H1 (cell line): ENCODE data around the gene ITGA3. TPM values are rescaled to one million over a fixed set of nuclear protein-coding genes. Genes with fewer than 3 reads are reported as not detected.
A peak's percentile ranks its signal among the peaks of the same experiment; 100 is the strongest.

Experiments
- CTCF ChIA-PET: fragments of 300-600 bp; sonication (Branson Sonifier 250); formaldehyde crosslinking; loops from one replicate; lab custom pipeline; 2021; ENCODE audit not compliant: partially characterized antibody; lab: Charles Lee
- POLR2A ChIA-PET: fragments of 300-600 bp; sonication (Branson Sonifier 250); formaldehyde crosslinking; loops from one replicate; lab custom pipeline; 2021; ENCODE audit warnings: inconsistent platforms; ENCODE audit not compliant: partially characterized antibody; lab: Charles Lee
- DNase-seq, 2 experiments: peaks; one replicate each; pipeline versions ENCODE4 v3.0.0 to v3.0.0-alpha.2; 2010 to 2022; ENCODE audit warnings: low spot score in 2 of 2, low read depth in 1 of 2, mixed read lengths in 1 of 2
- FAIRE-seq: peaks from 2 replicates; lab custom pipeline; 2011; peaks lifted over from hg19 to GRCh38; lab: Jason Lieb, UNC
- H2AFZ ChIP-seq: 2 replicates; pipeline ENCODE4 v1.8.1; 2012; ENCODE audit warnings: low read length, inconsistent platforms
- H2AK5ac ChIP-seq: 2 replicates; pipeline ENCODE4 v1.6.1; 2013; ENCODE audit warnings: low read depth, low read length
- H2BK120ac ChIP-seq: replicated peaks from 2 replicates; pipeline ENCODE3; 2013; ENCODE audit warnings: low read depth, low read length, inconsistent platforms
- H2BK12ac ChIP-seq: 2 replicates; pipeline ENCODE4 v1.6.1; 2013; ENCODE audit warnings: low read depth, low read length
- H2BK15ac ChIP-seq: 2 replicates; pipeline ENCODE4 v1.6.1; 2013; ENCODE audit warnings: low read length
- H2BK20ac ChIP-seq: 2 replicates; pipeline ENCODE4 v1.6.1; 2013; ENCODE audit warnings: low read length
- H2BK5ac ChIP-seq: 2 replicates; pipeline ENCODE4 v1.6.1; 2013; ENCODE audit warnings: low read depth, low read length
- H3K14ac ChIP-seq: 2 replicates; pipeline ENCODE4 v1.6.1; 2013; ENCODE audit warnings: inconsistent platforms; ENCODE audit not compliant: insufficient read length
- H3K18ac ChIP-seq: 2 replicates; pipeline ENCODE4 v1.6.1; 2013; ENCODE audit warnings: low read length; ENCODE audit errors: extremely low read depth
- H3K23ac ChIP-seq: 2 replicates; pipeline ENCODE4 v1.6.1; 2013; ENCODE audit warnings: inconsistent platforms; ENCODE audit not compliant: insufficient read length
- H3K23me2 ChIP-seq: 2 replicates; pipeline ENCODE4 v1.6.1; 2013; ENCODE audit warnings: low read depth, low read length
- H3K27ac ChIP-seq: 2 replicates; pipeline ENCODE4 v1.6.1; 2011; ENCODE audit warnings: low read depth, low read length, inconsistent platforms
- H3K27me3 ChIP-seq, 4 experiments: replicated peaks in 1 of 4; 1 replicate in 1 of 4; 2 replicates in 3 of 4; pipeline versions ENCODE4 v1.6.1 to v1.8.1; 2011 to 2013; ENCODE audit warnings: low read length in 3 of 4, mild to moderate bottlenecking in 3 of 4, inconsistent platforms in 2 of 4, mixed read lengths in 2 of 4, moderate library complexity in 1 of 4; ENCODE audit not compliant: control insufficient read depth in 3 of 4, insufficient read depth in 3 of 4; ENCODE audit errors: extremely low read depth in 1 of 4
- H3K36me3 ChIP-seq, 4 experiments: 2 replicates each; pipeline versions ENCODE4 v1.6.1 to v1.8.1; 2011 to 2013; ENCODE audit warnings: mild to moderate bottlenecking in 4 of 4, low read length in 3 of 4, moderate library complexity in 2 of 4, control low read depth in 1 of 4, inconsistent platforms in 1 of 4; ENCODE audit not compliant: insufficient read depth in 4 of 4, control insufficient read depth in 2 of 4
- H3K4ac ChIP-seq: replicated peaks from 2 replicates; pipeline ENCODE3; 2013; ENCODE audit warnings: low read length, low read depth, mixed read lengths, inconsistent platforms; ENCODE audit not compliant: insufficient read length
- H3K4me1 ChIP-seq, 4 experiments: replicated peaks in 1 of 4; 1 replicate in 1 of 4; 2 replicates in 3 of 4; pipeline versions ENCODE4 v1.6.1 to v1.8.1; 2011 to 2013; ENCODE audit warnings: low read length in 3 of 4, inconsistent platforms in 2 of 4, mixed read lengths in 1 of 4; ENCODE audit not compliant: insufficient read depth in 4 of 4, control insufficient read depth in 3 of 4
- H3K4me2 ChIP-seq, 2 experiments: 2 replicates each; pipeline versions ENCODE4 v1.6.1 to v1.8.1; 2011 to 2013; ENCODE audit warnings: low read depth in 2 of 2, low read length in 2 of 2, control low read depth in 1 of 2, inconsistent platforms in 1 of 2, mild to moderate bottlenecking in 1 of 2; ENCODE audit not compliant: insufficient read depth in 1 of 2
- H3K4me3 ChIP-seq, 4 experiments: fragments of 200-600, 300-600 bp in 1 of 4; sonication (generic), shearing (Covaris generic), sonication (Bioruptor Twin) in 1 of 4; 2 replicates each; pipeline versions ENCODE4 v1.5.1 to v1.8.1; 2011 to 2016; ENCODE audit warnings: low read length in 4 of 4, low read depth in 3 of 4, control low read depth in 2 of 4, inconsistent platforms in 2 of 4, mild to moderate bottlenecking in 2 of 4, mixed read lengths in 1 of 4, moderate library complexity in 1 of 4; ENCODE audit not compliant: insufficient read depth in 2 of 4; ENCODE audit errors: extremely low read depth in 1 of 4
- H3K56ac ChIP-seq: replicated peaks from 2 replicates; pipeline ENCODE3; 2013; ENCODE audit warnings: low read depth, mild to moderate bottlenecking, mixed read lengths, low read length, inconsistent platforms; ENCODE audit not compliant: insufficient read length
- H3K79me1 ChIP-seq: 2 replicates; pipeline ENCODE4 v1.6.1; 2013; ENCODE audit warnings: low read depth, low read length, control low read depth
- H3K79me2 ChIP-seq, 2 experiments: 2 replicates each; pipeline versions ENCODE4 v1.6.1 to v1.8.1; 2012 to 2013; ENCODE audit warnings: low read length in 2 of 2, mild to moderate bottlenecking in 2 of 2, inconsistent platforms in 1 of 2; ENCODE audit not compliant: insufficient read depth in 2 of 2, control insufficient read depth in 1 of 2
- H3K9ac ChIP-seq, 4 experiments: replicated peaks in 1 of 4; 1 replicate in 1 of 4; 2 replicates in 3 of 4; pipeline versions ENCODE4 v1.6.1 to v1.8.1; 2011 to 2013; ENCODE audit warnings: low read depth in 3 of 4, low read length in 3 of 4, control low read depth in 2 of 4, mild to moderate bottlenecking in 2 of 4, moderate library complexity in 2 of 4, inconsistent platforms in 1 of 4; ENCODE audit errors: extremely low read depth in 1 of 4
- H3K9me3 ChIP-seq, 2 experiments: 2 replicates each; pipeline versions ENCODE4 v1.6.1 to v1.8.1; 2012 to 2013; ENCODE audit warnings: mild to moderate bottlenecking in 2 of 2, moderate library complexity in 2 of 2, control low read depth in 1 of 2, inconsistent platforms in 1 of 2, low read depth in 1 of 2, low read length in 1 of 2, mixed read lengths in 1 of 2; ENCODE audit not compliant: insufficient read depth in 2 of 2
- H4K20me1 ChIP-seq, 2 experiments: replicated peaks in 1 of 2; 2 replicates each; pipeline versions ENCODE3 to v1.8.1; 2011 to 2013; ENCODE audit warnings: inconsistent platforms in 2 of 2, low read length in 2 of 2, mild to moderate bottlenecking in 1 of 2; ENCODE audit not compliant: insufficient read depth in 2 of 2, control insufficient read depth in 1 of 2
- H4K5ac ChIP-seq: 2 replicates; pipeline ENCODE4 v1.6.1; 2013; ENCODE audit warnings: low read length, low read depth, mixed read lengths, inconsistent platforms; ENCODE audit not compliant: insufficient read length
- H4K8ac ChIP-seq: 2 replicates; pipeline ENCODE4 v1.8.0; 2013; ENCODE audit warnings: mild to moderate bottlenecking, moderate library complexity, low read length, inconsistent platforms; ENCODE audit not compliant: insufficient read depth; ENCODE audit errors: extremely low read depth
- H4K91ac ChIP-seq: replicated peaks from 2 replicates; pipeline ENCODE3; 2013; ENCODE audit warnings: low read length, mixed read lengths, inconsistent platforms; ENCODE audit not compliant: insufficient read length
- BCL11A ChIP-seq, 2 experiments: IDR thresholded peaks; one replicate each; pipeline ENCODE4 v1.6.1; 2011; ENCODE audit warnings: low read depth in 2 of 2, low read length in 2 of 2, mild to moderate bottlenecking in 2 of 2
- EGR1 ChIP-seq: IDR thresholded peaks from 2 replicates; pipeline ENCODE4 v1.6.1; 2011; ENCODE audit warnings: low read depth, low read length, borderline replicate concordance
- GTF2F1 ChIP-seq: IDR thresholded peaks from 2 replicates; pipeline ENCODE4 v1.6.1; 2012; ENCODE audit warnings: low read depth, low read length, improper control_type of control experiment, borderline replicate concordance
- POLR2A ChIP-seq, 2 experiments: IDR thresholded peaks; 1 replicate in 1 of 2; 2 replicates in 1 of 2; pipeline ENCODE4 v1.6.1; 2011; ENCODE audit warnings: low read depth in 2 of 2, low read length in 2 of 2, mild to moderate bottlenecking in 2 of 2; ENCODE audit errors: control extremely low read depth in 1 of 2
- POU5F1 ChIP-seq: IDR thresholded peaks from 2 replicates; pipeline ENCODE4 v1.6.1; 2011; ENCODE audit warnings: low read depth, mild to moderate bottlenecking, low read length, moderate library complexity
- WGBS, 2 experiments: shearing (Covaris generic) in 1 of 2; methylation state at CpG; one replicate each; pipeline versions ENCODE4 v1.1.6 to v1.1.7; 2013 to 2015; ENCODE audit warnings: low lambda C conversion rate in 2 of 2, mixed read lengths in 2 of 2, inconsistent platforms in 1 of 2, low coverage in 1 of 2, missing lambda C conversion rate in 1 of 2; ENCODE audit not compliant: insufficient replicate concordance in 2 of 2, insufficient coverage in 1 of 2, insufficient read length in 1 of 2; ENCODE audit errors: extremely low coverage in 1 of 2, missing lambda C conversion rate in 1 of 2; 5-methylcytosine and 5-hydroxymethylcytosine counted together
- polyA plus RNA-seq, 7 experiments: library from polyadenylated mRNA; depleted of rRNA in 3 of 7; stranded (reverse) in 5 of 7; unstranded in 2 of 7; fragments of >200 nt in 5 of 7; fragments of 200-250 nt in 2 of 7; gene quantifications; 1 replicate in 5 of 7; 2 replicates in 1 of 7; 4 replicates in 1 of 7; pipeline versions ENCODE4 v1.2.1 to v1.2.3, GENCODE V29; 2011 to 2013; ENCODE audit warnings: missing spikeins in 2 of 7, mixed read lengths in 2 of 7
- total RNA-seq: library from RNA; stranded (reverse); fragmentation: NEBNext Ultra II Directional; extraction: Animal tissue kit (Norgen Biotek cat#: 25700); gene quantifications from 2 replicates; pipeline ENCODE4 v1.2.1, GENCODE V29; 2021
- TF ChIP-seq, protein P1 (sequence below), 3 experiments: IDR thresholded peaks; 1 replicate in 2 of 3; 2 replicates in 1 of 3; pipeline versions ENCODE4 v1.5.1 to v1.6.1; 2011; ENCODE audit warnings: low read length in 3 of 3, mild to moderate bottlenecking in 3 of 3, inconsistent platforms in 2 of 3, low read depth in 1 of 3, moderate library complexity in 1 of 3; ENCODE audit not compliant: insufficient read depth in 1 of 3; ENCODE audit errors: control extremely low read depth in 1 of 3

ITGA3 gene
- total and polyA plus RNA-seq, 2 of the 8 experiments (the other 6 are each of a cell fraction or from before 2014, with no cell fraction given), result 24.0 to 24.2 TPM

GRCh38 chr17:50067996-50068395 is 12.1 kb downstream of the ITGA3 start:
- H2AFZ ChIP-seq, result no peak overlapping the region
- no peak overlapping the region for H2AK5ac ChIP-seq
- no peak overlapping the region for H4K5ac ChIP-seq
- no peak overlapping the region for H3K4me3 ChIP-seq
- peaks cover 0 to 3% of the 10 kb centered on the region in 2 experiments; a peak in 1 of 4 replicates for H3K9me3 ChIP-seq
- H2BK20ac ChIP-seq, result no peak overlapping the region
- no peak overlapping the region for H3K18ac ChIP-seq
- FAIRE-seq (no peak), DNase-seq (no peak)
- no peak overlapping the region for H3K27ac ChIP-seq
- WGBS, 2 experiments, result 83% methylated on average over 12 of the region's 13 CpGs; no CpG with 5 or more reads in 1 of the 2 experiments
- TF ChIP-seq BCL11A (IDR thresholded peaks at IDR 0.05; ENCODE audit: low read depth in 2 of 2, low read length in 2 of 2) (no peak), GTF2F1 (no peak), POLR2A (IDR thresholded peaks at IDR 0.05; ENCODE audit: control extremely low read depth in 1 of 2, low read depth in 2 of 2, low read length in 2 of 2) (no peak), POU5F1 (no peak), EGR1 (no peak)
- TF ChIP-seq, protein P1, sequence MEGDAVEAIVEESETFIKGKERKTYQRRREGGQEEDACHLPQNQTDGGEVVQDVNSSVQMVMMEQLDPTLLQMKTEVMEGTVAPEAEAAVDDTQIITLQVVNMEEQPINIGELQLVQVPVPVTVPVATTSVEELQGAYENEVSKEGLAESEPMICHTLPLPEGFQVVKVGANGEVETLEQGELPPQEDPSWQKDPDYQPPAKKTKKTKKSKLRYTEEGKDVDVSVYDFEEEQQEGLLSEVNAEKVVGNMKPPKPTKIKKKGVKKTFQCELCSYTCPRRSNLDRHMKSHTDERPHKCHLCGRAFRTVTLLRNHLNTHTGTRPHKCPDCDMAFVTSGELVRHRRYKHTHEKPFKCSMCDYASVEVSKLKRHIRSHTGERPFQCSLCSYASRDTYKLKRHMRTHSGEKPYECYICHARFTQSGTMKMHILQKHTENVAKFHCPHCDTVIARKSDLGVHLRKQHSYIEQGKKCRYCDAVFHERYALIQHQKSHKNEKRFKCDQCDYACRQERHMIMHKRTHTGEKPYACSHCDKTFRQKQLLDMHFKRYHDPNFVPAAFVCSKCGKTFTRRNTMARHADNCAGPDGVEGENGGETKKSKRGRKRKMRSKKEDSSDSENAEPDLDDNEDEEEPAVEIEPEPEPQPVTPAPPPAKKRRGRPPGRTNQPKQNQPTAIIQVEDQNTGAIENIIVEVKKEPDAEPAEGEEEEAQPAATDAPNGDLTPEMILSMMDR (IDR thresholded peaks at IDR 0.05; ENCODE audit: control extremely low read depth in 1 of 3, insufficient read depth in 1 of 3, low read depth in 1 of 3, low read length in 3 of 3), result peak in 1 of 3 experiments; percentile 6; a peak in 1 of 4 replicates
- H4K91ac ChIP-seq, result no peak overlapping the region
- H3K79me2 ChIP-seq, result no peaks in the 10 kb centered on the region
- H3K4me2 ChIP-seq, result no peak overlapping the region
- no peaks in the 10 kb centered on the region for H3K23me2 ChIP-seq
- H4K20me1 ChIP-seq, result no peaks in the 10 kb centered on the region
- H2BK12ac ChIP-seq, result no peak overlapping the region
- peaks cover 0 to 3% (median 2%) of the 10 kb centered on the region in 4 experiments; a peak in 4 of 7 replicates for H3K4me1 ChIP-seq
- H3K36me3 ChIP-seq, result peaks cover 0 to 5% (median 2%) of the 10 kb centered on the region in 4 experiments; a peak in 2 of 8 replicates
- no peaks in the 10 kb centered on the region for H3K79me1 ChIP-seq
- H2BK5ac ChIP-seq, result no peak overlapping the region
- H3K9ac ChIP-seq, result no peak overlapping the region
- no peak overlapping the region for H3K14ac ChIP-seq
- CTCF ChIA-PET, result interaction anchor here (1.2 to 5.4 kb wide), 6 partner anchors 11 to 90 kb away, joined by 3 to 49 read pairs (median 6); no protein-coding TSS in a partner anchor
- no peak overlapping the region for H4K8ac ChIP-seq
- POLR2A ChIA-PET, result no interaction called here
- no peak overlapping the region for H3K23ac ChIP-seq
- no peak overlapping the region for H3K56ac ChIP-seq
- no peaks in the 10 kb centered on the region for H3K27me3 ChIP-seq
- H2BK15ac ChIP-seq, result no peak overlapping the region
- H3K4ac ChIP-seq, result no peak overlapping the region
- H2BK120ac ChIP-seq, result no peak overlapping the region
